Peyer's patch (tissue), 4 donors: Measurements from ENCODE around the gene PLAU. TPM values are rescaled to one million over a fixed set of nuclear protein-coding genes. Genes with fewer than 3 reads are reported as not detected.

ENCODE experiments used
- DNase-seq, 3 donors: peaks; one replicate each; pipeline ENCODE4 v3.0.0-alpha.2; 2017 to 2019
- H3K27ac ChIP-seq, 4 donors: fragments of 200-600 bp; sonication (generic); one replicate each; pipeline ENCODE4 v1.5.1; 2016 to 2019
- H3K27me3 ChIP-seq, 2 donors: fragments of 200-600 bp; sonication (generic); one replicate each; pipeline ENCODE4 v1.5.1; 2019
- H3K36me3 ChIP-seq, 3 donors: fragments of 200-600 bp; sonication (generic); one replicate each; pipeline ENCODE4 v1.5.1; 2016 to 2019
- H3K4me1 ChIP-seq, 4 donors: fragments of 200-600 bp; sonication (generic); one replicate each; pipeline ENCODE4 v1.5.1; 2016 to 2019
- H3K4me3 ChIP-seq, 4 donors: fragments of 200-600 bp; sonication (generic); 1 replicate in 3 of 4; 2 replicates in 1 of 4; pipeline ENCODE4 v1.5.1; 2016 to 2019; ENCODE audit warnings: mild to moderate bottlenecking in 1 of 4
- H3K9me3 ChIP-seq, 4 donors: fragments of 200-600 bp; sonication (generic); one replicate each; pipeline ENCODE4 v1.5.1; 2016 to 2019; ENCODE audit warnings: mild to moderate bottlenecking in 1 of 4
- CTCF ChIP-seq, 6 experiments: fragments of 450-650 bp in 4 of 6; fragments of 200-600 bp in 2 of 6; sonication (generic) in 1 of 6; IDR thresholded peaks; one replicate each; pipeline ENCODE4 v1.5.1; 2017 to 2019; ENCODE audit warnings: antibody characterized with exemption in 6 of 6, mild to moderate bottlenecking in 3 of 6, moderate library complexity in 1 of 6
- POLR2A ChIP-seq, 2 donors: fragments of 450-650 bp; IDR thresholded peaks; one replicate each; pipeline ENCODE4 v1.5.1; 2017; ENCODE audit warnings: antibody characterized with exemption in 2 of 2, mild to moderate bottlenecking in 2 of 2, moderate library complexity in 2 of 2
- total RNA-seq, 4 donors: library from RNA; depleted of rRNA; stranded (reverse); fragments of >200 nt; gene quantifications; one replicate each; pipeline ENCODE4 v1.1.0, GENCODE V29; 2016

PLAU gene
- total RNA-seq, 4 donors from 2014 or later, result 0.53 to 6.6 (median 2.7) TPM

- H3K4me1 ChIP-seq, result peaks cover 0 to 33% (median 7%) of the 10 kb centered on the region in 4 donors
- H3K27me3 ChIP-seq, result no peaks in the 10 kb centered on the region
- H3K4me3 ChIP-seq, result no peak overlapping the region
- H3K36me3 ChIP-seq, result no peaks in the 10 kb centered on the region
- H3K9me3 ChIP-seq, result no peaks in the 10 kb centered on the region
- TF ChIP-seq POLR2A (IDR thresholded peaks at IDR 0.05), result no peak
- no peak for TF ChIP-seq CTCF (IDR thresholded peaks at IDR 0.05)
- H3K27ac ChIP-seq, result peak overlapping the region; percentile 57 to 86 (median 66)
- DNase-seq, result no peak
Measured at GRCh38 chr10:73909540-73910115, 1.3 kb upstream of the PLAU start.

- Histone ChIP-seq H3K36me3 (no peaks in the 10 kb centered on the region), H3K27ac (peak overlapping the region; percentile 53 to 86 (median 69)), H3K4me3 (peak overlapping the region; percentile 49 to 78 (median 70)), H3K9me3 (no peaks in the 10 kb centered on the region), H3K27me3 (no peaks in the 10 kb centered on the region), H3K4me1 (peaks cover 0 to 40% (median 7%) of the 10 kb centered on the region in 4 donors)
- DNase-seq, result no peak
- TF ChIP-seq CTCF (IDR thresholded peaks at IDR 0.05) (no peak), POLR2A (IDR thresholded peaks at IDR 0.05) (no peak)
Measured at GRCh38 chr10:73910401-73910763, 550 bp upstream of the PLAU start.

- H3K36me3 ChIP-seq, result no peaks in the 10 kb centered on the region
- no peak for TF ChIP-seq POLR2A (IDR thresholded peaks at IDR 0.05)
- no peak for TF ChIP-seq CTCF (IDR thresholded peaks at IDR 0.05)
- H3K27ac ChIP-seq, result peak overlapping the region; percentile 53 to 86 (median 69)
- peak overlapping the region; percentile 49 to 78 (median 70) for H3K4me3 ChIP-seq
- no peaks in the 10 kb centered on the region for H3K27me3 ChIP-seq
- no peaks in the 10 kb centered on the region for H3K9me3 ChIP-seq
- H3K4me1 ChIP-seq, result peaks cover 0 to 49% (median 7%) of the 10 kb centered on the region in 4 donors
- DNase-seq, result no peak
Measured at GRCh38 chr10:73911553-73912004, 647 bp downstream of the PLAU start.

GRCh38 chr10:73914036-73914435, 3.1 kb downstream of the PLAU start:
- peak overlapping the region in 2 of 4 donors; percentile 2 to 14 for H3K27ac ChIP-seq
- TF ChIP-seq POLR2A (IDR thresholded peaks at IDR 0.05), result no peak
- no peak for TF ChIP-seq CTCF (IDR thresholded peaks at IDR 0.05)
- no peak for DNase-seq
- no peaks in the 10 kb centered on the region for H3K27me3 ChIP-seq
- H3K4me3 ChIP-seq, result no peak overlapping the region
- peaks cover 0 to 57% (median 7%) of the 10 kb centered on the region in 4 donors for H3K4me1 ChIP-seq
- no peaks in the 10 kb centered on the region for H3K36me3 ChIP-seq
- no peaks in the 10 kb centered on the region for H3K9me3 ChIP-seq

GRCh38 chr10:73915206-73915851, 4.4 kb downstream of the PLAU start:
- H3K4me3 ChIP-seq, result no peak overlapping the region
- H3K27me3 ChIP-seq, result no peaks in the 10 kb centered on the region
- peak overlapping the region in 1 of 4 donors; percentile 39 for H3K27ac ChIP-seq
- DNase-seq, result no peak
- no peaks in the 10 kb centered on the region for H3K36me3 ChIP-seq
- H3K9me3 ChIP-seq, result no peaks in the 10 kb centered on the region
- no peak for TF ChIP-seq CTCF (IDR thresholded peaks at IDR 0.05)
- TF ChIP-seq POLR2A (IDR thresholded peaks at IDR 0.05), result no peak
- peaks cover 0 to 50% (median 3%) of the 10 kb centered on the region in 4 donors for H3K4me1 ChIP-seq
